ENCODE measurements around the gene HNF1B. TPM values are rescaled to one million over a fixed set of nuclear protein-coding genes. Genes with fewer than 3 reads are reported as not detected.

The HNF1B gene
- total and polyA plus RNA-seq, 2 donors (not counting 3 experiments of a cell fraction or from before 2014, with no cell fraction given) = not detected

DNA sequence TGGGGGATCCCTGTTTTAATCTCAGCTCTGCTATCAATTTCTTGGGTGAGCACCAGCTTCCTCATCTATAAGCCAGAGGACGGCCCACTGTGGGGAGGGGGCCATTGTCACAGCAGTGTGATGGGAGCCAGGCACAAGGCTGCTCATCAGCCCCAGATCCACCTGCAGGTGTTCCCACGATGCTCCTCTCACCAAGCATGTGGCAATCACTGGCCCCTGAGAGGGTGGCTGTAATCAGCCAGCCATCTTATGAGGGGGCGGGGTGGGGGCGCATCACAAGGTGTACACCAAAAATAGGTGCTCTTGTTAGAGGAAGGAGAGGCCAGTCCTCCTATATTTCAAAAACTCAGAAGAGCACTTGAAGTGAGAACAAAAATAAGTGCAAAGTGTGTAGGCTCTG, 31.2 kb downstream of the HNF1B start:
- Histone ChIP-seq H3K9ac (replicated peaks; ENCODE audit: extremely low read depth, insufficient read depth, low read length) (no peak overlapping the region), H3K36me3 (ENCODE audit: control insufficient read depth in 2 of 2, extremely low read depth in 1 of 2, insufficient read depth in 2 of 2, low read length in 2 of 2) (no peaks in the 10 kb centered on the region), H2AFZ (ENCODE audit: low read depth, low read length) (no peak overlapping the region), H3K4me3 (replicated peaks in 1 of 3; ENCODE audit: insufficient read depth in 1 of 3, low read depth in 1 of 3, low read length in 3 of 3) (no peak overlapping the region), H3K27me3 (ENCODE audit: control insufficient read depth in 2 of 2, insufficient read depth in 2 of 2, low read length in 2 of 2) (peaks cover 14 to 18% of the 10 kb centered on the region in 2 experiments), H3K4me1 (ENCODE audit: control insufficient read depth, extremely low read depth, insufficient read depth, low read length) (peaks cover 3% of the 10 kb centered on the region), H3K9me1 (replicated peaks; ENCODE audit: control insufficient read depth, extremely low read depth, insufficient read depth, low read length) (no peaks in the 10 kb centered on the region), H3K79me2 (ENCODE audit: control insufficient read depth, insufficient read depth, low read length) (no peaks in the 10 kb centered on the region), H3K4me2 (ENCODE audit: insufficient read depth, low read length) (no peak overlapping the region), H3K27ac (ENCODE audit: insufficient read depth, low read depth, low read length) (no peak overlapping the region), H3K9me3 (replicated peaks; ENCODE audit: control insufficient read depth, insufficient read depth, low read length) (no peaks in the 10 kb centered on the region), H4K20me1 (replicated peaks; ENCODE audit: control insufficient read depth, extremely low read depth, insufficient read depth, low read length) (no peaks in the 10 kb centered on the region)
- CTCF ChIA-PET = no interaction called here
- no TSS peak for BruUV-seq (replicated peaks)
- intact Hi-C loops (cut with micrococcal nuclease) = no loop called here
- FAIRE-seq (no peak), DNase-seq (ENCODE audit: low read depth, low spot score) (no peak)
- POLR2A ChIA-PET = no interaction called here
- dilution Hi-C loops (cut with MboI; ENCODE audit: extremely low pct_ligation_motif_present, low sequenced_read_pairs) = no loop called here
- TF ChIP-seq, protein P1, sequence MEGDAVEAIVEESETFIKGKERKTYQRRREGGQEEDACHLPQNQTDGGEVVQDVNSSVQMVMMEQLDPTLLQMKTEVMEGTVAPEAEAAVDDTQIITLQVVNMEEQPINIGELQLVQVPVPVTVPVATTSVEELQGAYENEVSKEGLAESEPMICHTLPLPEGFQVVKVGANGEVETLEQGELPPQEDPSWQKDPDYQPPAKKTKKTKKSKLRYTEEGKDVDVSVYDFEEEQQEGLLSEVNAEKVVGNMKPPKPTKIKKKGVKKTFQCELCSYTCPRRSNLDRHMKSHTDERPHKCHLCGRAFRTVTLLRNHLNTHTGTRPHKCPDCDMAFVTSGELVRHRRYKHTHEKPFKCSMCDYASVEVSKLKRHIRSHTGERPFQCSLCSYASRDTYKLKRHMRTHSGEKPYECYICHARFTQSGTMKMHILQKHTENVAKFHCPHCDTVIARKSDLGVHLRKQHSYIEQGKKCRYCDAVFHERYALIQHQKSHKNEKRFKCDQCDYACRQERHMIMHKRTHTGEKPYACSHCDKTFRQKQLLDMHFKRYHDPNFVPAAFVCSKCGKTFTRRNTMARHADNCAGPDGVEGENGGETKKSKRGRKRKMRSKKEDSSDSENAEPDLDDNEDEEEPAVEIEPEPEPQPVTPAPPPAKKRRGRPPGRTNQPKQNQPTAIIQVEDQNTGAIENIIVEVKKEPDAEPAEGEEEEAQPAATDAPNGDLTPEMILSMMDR (IDR thresholded peaks at IDR 0.05; ENCODE audit: extremely low read depth in 1 of 2, insufficient read depth in 1 of 2, low read depth in 1 of 2, low read length in 2 of 2) = no peak
- TF ChIP-seq EZH2 (IDR thresholded peaks at IDR 0.05; ENCODE audit: borderline replicate concordance, low read depth, low read length, severe bottlenecking) (no peak), POLR2AphosphoS5 (IDR thresholded peaks at IDR 0.05; ENCODE audit: insufficient read depth, low read depth, low read length) (no peak), FOS (IDR thresholded peaks at IDR 0.05; ENCODE audit: borderline replicate concordance, insufficient read depth, low read length) (no peak), MYC (IDR thresholded peaks at IDR 0.05; ENCODE audit: low read depth, low read length) (no peak), POLR2A (IDR thresholded peaks at IDR 0.05; ENCODE audit: low read depth, low read length) (no peak), JUN (IDR thresholded peaks at IDR 0.05; ENCODE audit: borderline replicate concordance, insufficient read depth, insufficient read length, low read depth) (no peak), GATA2 (IDR thresholded peaks at IDR 0.05; ENCODE audit: insufficient read depth, insufficient read length, low read depth, low read length) (no peak)
- TF ChIP-seq, protein P2, sequence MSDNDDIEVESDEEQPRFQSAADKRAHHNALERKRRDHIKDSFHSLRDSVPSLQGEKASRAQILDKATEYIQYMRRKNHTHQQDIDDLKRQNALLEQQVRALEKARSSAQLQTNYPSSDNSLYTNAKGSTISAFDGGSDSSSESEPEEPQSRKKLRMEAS (IDR thresholded peaks at IDR 0.05; ENCODE audit: insufficient read depth, insufficient read length) = no peak

Data from endothelial cell of umbilical vein (primary cell).